Measurements from ENCODE around the gene EXOSC3.

EXOSC3 gene

GRCh38 chr9:37751186-37751585, 33.7 kb downstream of the EXOSC3 start:
- CTCF ChIA-PET: no interaction called here
- no peaks in the 10 kb centered on the region for H3K9me3 ChIP-seq (ENCODE audit: control extremely low read depth in 1 of 5, control insufficient read depth in 4 of 5, insufficient read depth in 2 of 5, low read depth in 1 of 5, low read length in 4 of 5)
- H3K36me3 ChIP-seq (ENCODE audit: control insufficient read depth in 4 of 4, insufficient read depth in 4 of 4, low read length in 3 of 4): no peaks in the 10 kb centered on the region
- POLR2A ChIA-PET: no interaction called here
- H3K4me3 ChIP-seq (ENCODE audit: control insufficient read depth in 1 of 7, extremely low read depth in 1 of 7, insufficient read depth in 4 of 7, low read depth in 2 of 7, low read length in 6 of 7): no peak overlapping the region
- DNase-seq: no peak
- H3K4me1 ChIP-seq (ENCODE audit: control extremely low read depth in 1 of 4, control insufficient read depth in 4 of 4, insufficient read depth in 4 of 4, low read length in 3 of 4): peaks cover 7 to 15% (median 11%) of the 10 kb centered on the region in 4 experiments
- H3K27me3 ChIP-seq (replicated peaks in 2 of 5; ENCODE audit: control insufficient read depth in 4 of 5, insufficient read depth in 5 of 5, low read length in 4 of 5): no peaks in the 10 kb centered on the region
- WGBS (ENCODE audit: insufficient coverage): 94% methylated on average over 4 of the region's 6 CpGs
- H3K27ac ChIP-seq (ENCODE audit: insufficient read depth in 1 of 2, low read depth in 1 of 2, low read length in 2 of 2, poor library complexity in 1 of 2, severe bottlenecking in 2 of 2): no peak overlapping the region

GRCh38 chr9:37749129-37749528, 35.7 kb downstream of the EXOSC3 start:
- WGBS (ENCODE audit: insufficient coverage): 78% methylated on average over 5 of the region's 5 CpGs
- H3K36me3 ChIP-seq (ENCODE audit: control insufficient read depth in 4 of 4, insufficient read depth in 4 of 4, low read length in 3 of 4): no peaks in the 10 kb centered on the region
- peaks cover 2 to 9% (median 6%) of the 10 kb centered on the region in 4 experiments for H3K4me1 ChIP-seq (ENCODE audit: control extremely low read depth in 1 of 4, control insufficient read depth in 4 of 4, insufficient read depth in 4 of 4, low read length in 3 of 4)
- H3K4me3 ChIP-seq (ENCODE audit: control insufficient read depth in 1 of 7, extremely low read depth in 1 of 7, insufficient read depth in 4 of 7, low read depth in 2 of 7, low read length in 6 of 7): no peak overlapping the region
- H3K27ac ChIP-seq (ENCODE audit: insufficient read depth in 1 of 2, low read depth in 1 of 2, low read length in 2 of 2, poor library complexity in 1 of 2, severe bottlenecking in 2 of 2): no peak overlapping the region
- no peak for DNase-seq
- no peaks in the 10 kb centered on the region for H3K9me3 ChIP-seq (ENCODE audit: control extremely low read depth in 1 of 5, control insufficient read depth in 4 of 5, insufficient read depth in 2 of 5, low read depth in 1 of 5, low read length in 4 of 5)
- POLR2A ChIA-PET: no interaction called here
- no peaks in the 10 kb centered on the region for H3K27me3 ChIP-seq (replicated peaks in 2 of 5; ENCODE audit: control insufficient read depth in 4 of 5, insufficient read depth in 5 of 5, low read length in 4 of 5)
- CTCF ChIA-PET: interaction anchor here (1.0 to 2.7 kb wide), 3 partner anchors 15 to 171 kb away, joined by 5 to 6 read pairs (median 6); no protein-coding TSS in a partner anchor

GRCh38 chr9:37747271-37747753, 37.6 kb downstream of the EXOSC3 start:
- peak; percentile 58 to 75 (median 70) for DNase-seq
- Histone ChIP-seq H3K27me3 (replicated peaks in 2 of 5; ENCODE audit: control insufficient read depth in 4 of 5, insufficient read depth in 5 of 5, low read length in 4 of 5) (no peaks in the 10 kb centered on the region), H3K27ac (ENCODE audit: insufficient read depth in 1 of 2, low read depth in 1 of 2, low read length in 2 of 2, poor library complexity in 1 of 2, severe bottlenecking in 2 of 2) (no peak overlapping the region), H3K4me1 (ENCODE audit: control extremely low read depth in 1 of 4, control insufficient read depth in 4 of 4, insufficient read depth in 4 of 4, low read length in 3 of 4) (no peaks in the 10 kb centered on the region), H3K4me3 (ENCODE audit: control insufficient read depth in 1 of 7, extremely low read depth in 1 of 7, insufficient read depth in 4 of 7, low read depth in 2 of 7, low read length in 6 of 7) (no peak overlapping the region), H3K9me3 (ENCODE audit: control extremely low read depth in 1 of 5, control insufficient read depth in 4 of 5, insufficient read depth in 2 of 5, low read depth in 1 of 5, low read length in 4 of 5) (no peaks in the 10 kb centered on the region), H3K36me3 (ENCODE audit: control insufficient read depth in 4 of 4, insufficient read depth in 4 of 4, low read length in 3 of 4) (no peaks in the 10 kb centered on the region)
- ChIA-PET CTCF (interaction anchor here (0.9 to 2.7 kb wide), 4 partner anchors 15 to 169 kb away, joined by 3 to 6 read pairs (median 4); no protein-coding TSS in a partner anchor), POLR2A (no interaction called here)
- 61% methylated on average over 2 of the region's 3 CpGs for WGBS (ENCODE audit: insufficient coverage)

GRCh38 chr9:37746448-37747270, 38.2 kb downstream of the EXOSC3 start:
- Histone ChIP-seq H3K27me3 (replicated peaks in 2 of 5; ENCODE audit: control insufficient read depth in 4 of 5, insufficient read depth in 5 of 5, low read length in 4 of 5) (no peaks in the 10 kb centered on the region), H3K36me3 (ENCODE audit: control insufficient read depth in 4 of 4, insufficient read depth in 4 of 4, low read length in 3 of 4) (no peaks in the 10 kb centered on the region), H3K4me1 (ENCODE audit: control extremely low read depth in 1 of 4, control insufficient read depth in 4 of 4, insufficient read depth in 4 of 4, low read length in 3 of 4) (no peaks in the 10 kb centered on the region), H3K4me3 (ENCODE audit: control insufficient read depth in 1 of 7, extremely low read depth in 1 of 7, insufficient read depth in 4 of 7, low read depth in 2 of 7, low read length in 6 of 7) (no peak overlapping the region), H3K27ac (ENCODE audit: insufficient read depth in 1 of 2, low read depth in 1 of 2, low read length in 2 of 2, poor library complexity in 1 of 2, severe bottlenecking in 2 of 2) (no peak overlapping the region), H3K9me3 (ENCODE audit: control extremely low read depth in 1 of 5, control insufficient read depth in 4 of 5, insufficient read depth in 2 of 5, low read depth in 1 of 5, low read length in 4 of 5) (no peaks in the 10 kb centered on the region)
- DNase-seq: no peak
- ChIA-PET CTCF (interaction anchor here (1.0 to 1.7 kb wide), 3 partner anchors 13 to 517 kb away, joined by 3 read pairs; no protein-coding TSS in a partner anchor), POLR2A (no interaction called here)
- WGBS (ENCODE audit: insufficient coverage): 85% methylated on average over 20 of the region's 24 CpGs

GRCh38 chr9:37745970-37746369, 38.9 kb downstream of the EXOSC3 start:
- Histone ChIP-seq H3K4me1 (ENCODE audit: control extremely low read depth in 1 of 4, control insufficient read depth in 4 of 4, insufficient read depth in 4 of 4, low read length in 3 of 4) (no peaks in the 10 kb centered on the region), H3K4me3 (ENCODE audit: control insufficient read depth in 1 of 7, extremely low read depth in 1 of 7, insufficient read depth in 4 of 7, low read depth in 2 of 7, low read length in 6 of 7) (no peak overlapping the region), H3K27ac (ENCODE audit: insufficient read depth in 1 of 2, low read depth in 1 of 2, low read length in 2 of 2, poor library complexity in 1 of 2, severe bottlenecking in 2 of 2) (no peak overlapping the region), H3K36me3 (ENCODE audit: control insufficient read depth in 4 of 4, insufficient read depth in 4 of 4, low read length in 3 of 4) (no peaks in the 10 kb centered on the region), H3K27me3 (replicated peaks in 2 of 5; ENCODE audit: control insufficient read depth in 4 of 5, insufficient read depth in 5 of 5, low read length in 4 of 5) (no peaks in the 10 kb centered on the region), H3K9me3 (ENCODE audit: control extremely low read depth in 1 of 5, control insufficient read depth in 4 of 5, insufficient read depth in 2 of 5, low read depth in 1 of 5, low read length in 4 of 5) (no peaks in the 10 kb centered on the region)
- WGBS (ENCODE audit: insufficient coverage): 80% methylated on average over 1 of the region's 8 CpGs
- ChIA-PET CTCF (interaction anchor here (1.0 to 1.7 kb wide), 3 partner anchors 13 to 517 kb away, joined by 3 read pairs; no protein-coding TSS in a partner anchor), POLR2A (no interaction called here)
- no peak for DNase-seq

GRCh38 chr9:37740631-37741328, 44.1 kb downstream of the EXOSC3 start:
- DNase-seq: no peak
- no peaks in the 10 kb centered on the region for H3K36me3 ChIP-seq (ENCODE audit: control insufficient read depth in 4 of 4, insufficient read depth in 4 of 4, low read length in 3 of 4)
- no peaks in the 10 kb centered on the region for H3K4me1 ChIP-seq (ENCODE audit: control extremely low read depth in 1 of 4, control insufficient read depth in 4 of 4, insufficient read depth in 4 of 4, low read length in 3 of 4)
- POLR2A ChIA-PET: no interaction called here
- CTCF ChIA-PET: interaction anchor here (0.7 kb wide), 1 partner anchor 43 kb away, joined by 3 read pairs; no protein-coding TSS in a partner anchor
- H3K4me3 ChIP-seq (ENCODE audit: control insufficient read depth in 1 of 7, extremely low read depth in 1 of 7, insufficient read depth in 4 of 7, low read depth in 2 of 7, low read length in 6 of 7): no peak overlapping the region
- H3K9me3 ChIP-seq (ENCODE audit: control extremely low read depth in 1 of 5, control insufficient read depth in 4 of 5, insufficient read depth in 2 of 5, low read depth in 1 of 5, low read length in 4 of 5): no peaks in the 10 kb centered on the region
- 93% methylated on average over 15 of the region's 15 CpGs for whole genome bisulfite sequencing (ENCODE audit: insufficient coverage)
- no peak overlapping the region for H3K27ac ChIP-seq (ENCODE audit: insufficient read depth in 1 of 2, low read depth in 1 of 2, low read length in 2 of 2, poor library complexity in 1 of 2, severe bottlenecking in 2 of 2)
- H3K27me3 ChIP-seq (replicated peaks in 2 of 5; ENCODE audit: control insufficient read depth in 4 of 5, insufficient read depth in 5 of 5, low read length in 4 of 5): no peaks in the 10 kb centered on the region

GRCh38 chr9:37740128-37740527, 44.7 kb downstream of the EXOSC3 start:
- H3K27me3 ChIP-seq (replicated peaks in 2 of 5; ENCODE audit: control insufficient read depth in 4 of 5, insufficient read depth in 5 of 5, low read length in 4 of 5): peaks cover 0 to 2% (median 0%) of the 10 kb centered on the region in 5 experiments
- DNase-seq: no peak
- no peaks in the 10 kb centered on the region for H3K4me1 ChIP-seq (ENCODE audit: control extremely low read depth in 1 of 4, control insufficient read depth in 4 of 4, insufficient read depth in 4 of 4, low read length in 3 of 4)
- WGBS (ENCODE audit: insufficient coverage): 96% methylated on average over 16 of the region's 16 CpGs
- POLR2A ChIA-PET: no interaction called here
- CTCF ChIA-PET: interaction anchor here (0.7 kb wide), 1 partner anchor 42 kb away, joined by 3 read pairs; no protein-coding TSS in a partner anchor
- H3K4me3 ChIP-seq (ENCODE audit: control insufficient read depth in 1 of 7, extremely low read depth in 1 of 7, insufficient read depth in 4 of 7, low read depth in 2 of 7, low read length in 6 of 7): no peak overlapping the region
- no peak overlapping the region for H3K27ac ChIP-seq (ENCODE audit: insufficient read depth in 1 of 2, low read depth in 1 of 2, low read length in 2 of 2, poor library complexity in 1 of 2, severe bottlenecking in 2 of 2)
- no peaks in the 10 kb centered on the region for H3K36me3 ChIP-seq (ENCODE audit: control insufficient read depth in 4 of 4, insufficient read depth in 4 of 4, low read length in 3 of 4)
- H3K9me3 ChIP-seq (ENCODE audit: control extremely low read depth in 1 of 5, control insufficient read depth in 4 of 5, insufficient read depth in 2 of 5, low read depth in 1 of 5, low read length in 4 of 5): no peaks in the 10 kb centered on the region
